MM.1S (cell line): ENCODE measurements around the gene CPNE2.
A peak's percentile ranks its signal among the peaks of the same experiment; 100 is the strongest.

Source experiments
- DNase-seq: peaks from one replicate; pipeline ENCODE4 v3.0.0-alpha.2; 2015
- H2AFZ ChIP-seq: fragments of 300-600 bp; sonication (generic); 2 replicates; pipeline ENCODE4 v1.6.0; 2016; ENCODE audit warnings: antibody characterized with exemption, low read length
- H3F3A ChIP-seq: fragments of 300-600 bp; sonication (generic); 2 replicates; pipeline ENCODE4 v1.6.1; 2016; ENCODE audit warnings: mild to moderate bottlenecking, antibody characterized with exemption, low read length, moderate library complexity, mixed read lengths; ENCODE audit not compliant: insufficient read depth
- H3K27ac ChIP-seq: fragments of 300-600 bp; sonication (generic); 2 replicates; pipeline ENCODE4 v1.5.1; 2016; ENCODE audit warnings: mild to moderate bottlenecking, low read length
- H3K27me3 ChIP-seq: fragments of 300-600 bp; sonication (generic); replicated peaks from 2 replicates; pipeline ENCODE4 v1.6.0; 2016; ENCODE audit warnings: low read length; ENCODE audit not compliant: insufficient read depth
- H3K36me3 ChIP-seq: fragments of 300-600 bp; sonication (generic); replicated peaks from 2 replicates; pipeline ENCODE4 v1.6.1; 2016; ENCODE audit warnings: mild to moderate bottlenecking, low read length, mixed read lengths; ENCODE audit not compliant: insufficient read depth
- H3K4me1 ChIP-seq: fragments of 300-600 bp; sonication (generic); 2 replicates; pipeline ENCODE4 v1.6.1; 2016; ENCODE audit warnings: low read length, mixed read lengths
- H3K4me2 ChIP-seq: fragments of 300-600 bp; sonication (generic); 2 replicates; pipeline ENCODE4 v1.6.0; 2016; ENCODE audit warnings: low read depth, low read length
- H3K4me3 ChIP-seq: fragments of 300-600 bp; sonication (generic); 2 replicates; pipeline ENCODE4 v1.5.1; 2016; ENCODE audit warnings: low read length, mixed read lengths
- H3K79me2 ChIP-seq: fragments of 300-600 bp; sonication (generic); 2 replicates; pipeline ENCODE4 v1.6.1; 2016; ENCODE audit warnings: mixed run types, low read length, mixed read lengths
- H3K9ac ChIP-seq: fragments of 300-600 bp; sonication (generic); 2 replicates; pipeline ENCODE4 v1.6.1; 2016; ENCODE audit warnings: low read length, mixed read lengths
- H3K9me2 ChIP-seq: fragments of 300-600 bp; sonication (generic); replicated peaks from 2 replicates; pipeline ENCODE4 v1.6.1; 2016; ENCODE audit warnings: mild to moderate bottlenecking, low read length, mixed read lengths; ENCODE audit not compliant: insufficient read depth
- H3K9me3 ChIP-seq: fragments of 300-600 bp; sonication (generic); replicated peaks from 2 replicates; pipeline ENCODE4 v1.6.1; 2016; ENCODE audit warnings: mild to moderate bottlenecking, low read length, mixed read lengths; ENCODE audit not compliant: insufficient read depth
- H4K20me1 ChIP-seq: fragments of 300-600 bp; sonication (generic); 2 replicates; pipeline ENCODE4 v1.6.1; 2016; ENCODE audit warnings: mild to moderate bottlenecking, low read length, moderate library complexity, mixed read lengths; ENCODE audit not compliant: insufficient read depth
- CTCF ChIP-seq: fragments of 300-600 bp; sonication (generic); IDR thresholded peaks from 2 replicates; pipeline ENCODE4 v1.5.1; 2016; ENCODE audit warnings: antibody characterized with exemption, low read length, mixed read lengths
- EZH2 ChIP-seq: fragments of 300-600 bp; sonication (generic); optimal IDR thresholded peaks from 2 replicates; pipeline ENCODE3; 2017; ENCODE audit warnings: low read depth, mild to moderate bottlenecking, antibody characterized with exemption, low read length, mixed read lengths
- EZH2phosphoT487 ChIP-seq: fragments of 300-600 bp; sonication (generic); IDR thresholded peaks from 2 replicates; pipeline ENCODE4 v1.6.1; 2018; ENCODE audit warnings: antibody characterized with exemption, low read length

Gene CPNE2

GRCh38 chr16:57091200-57091974, 996 bp upstream of the CPNE2 start:
- Histone ChIP-seq H3K9ac (no peak overlapping the region), H3K36me3 (no peaks in the 10 kb centered on the region), H3K4me3 (peak overlapping the region; percentile 67; the same call in 1 of the 2 replicates), H3K4me2 (peak overlapping the region; percentile 99), H3K9me3 (no peaks in the 10 kb centered on the region), H3K4me1 (no peaks in the 10 kb centered on the region), H3F3A (no peaks in the 10 kb centered on the region), H3K9me2 (no peaks in the 10 kb centered on the region), H3K79me2 (no peaks in the 10 kb centered on the region), H3K27ac (no peak overlapping the region), H2AFZ (peak overlapping the region; percentile 81; the same call in 1 of the 2 replicates), H4K20me1 (no peaks in the 10 kb centered on the region), H3K27me3 (peaks cover 17% of the 10 kb centered on the region)
- TF ChIP-seq CTCF = no peak
- TF ChIP-seq EZH2 = no peak
- TF ChIP-seq EZH2phosphoT487 = no peak
- DNase-seq = no peak

- Histone ChIP-seq H3K79me2 (no peaks in the 10 kb centered on the region), H3K9ac (peak overlapping the region; percentile 46; the same call in 1 of the 2 replicates), H2AFZ (peak overlapping the region; percentile 31; the same call in 1 of the 2 replicates), H3K27me3 (peaks cover 17% of the 10 kb centered on the region), H4K20me1 (no peaks in the 10 kb centered on the region), H3K36me3 (no peaks in the 10 kb centered on the region), H3F3A (no peaks in the 10 kb centered on the region), H3K27ac (no peak overlapping the region), H3K4me3 (peak overlapping the region; percentile 61), H3K9me3 (no peaks in the 10 kb centered on the region), H3K9me2 (no peaks in the 10 kb centered on the region), H3K4me1 (no peaks in the 10 kb centered on the region), H3K4me2 (peak overlapping the region; percentile 76)
- peak; percentile 36 for DNase-seq
- TF ChIP-seq EZH2phosphoT487 (no peak), EZH2 (no peak), CTCF (peak; percentile 42)
These were observed 516 bp downstream of the CPNE2 start for GRCh38 chr16:57092786-57093411.

GRCh38 chr16:57093666-57094564, 1.5 kb downstream of the CPNE2 start:
- no peaks in the 10 kb centered on the region for H3K4me1 ChIP-seq
- H3K9me3 ChIP-seq = no peaks in the 10 kb centered on the region
- H2AFZ ChIP-seq = no peak overlapping the region
- no peak overlapping the region for H3K9ac ChIP-seq
- no peaks in the 10 kb centered on the region for H4K20me1 ChIP-seq
- no peaks in the 10 kb centered on the region for H3K79me2 ChIP-seq
- no peaks in the 10 kb centered on the region for H3K36me3 ChIP-seq
- TF ChIP-seq EZH2phosphoT487 (no peak), EZH2 (no peak), CTCF (no peak)
- DNase-seq = no peak
- H3K9me2 ChIP-seq = no peaks in the 10 kb centered on the region
- no peaks in the 10 kb centered on the region for H3F3A ChIP-seq
- no peak overlapping the region for H3K27ac ChIP-seq
- peaks cover 17% of the 10 kb centered on the region for H3K27me3 ChIP-seq
- H3K4me2 ChIP-seq = peak overlapping the region; percentile 76; the same call in 1 of the 2 replicates
- H3K4me3 ChIP-seq = no peak overlapping the region
